HUES6 (cell line): Measurements from ENCODE around the gene KDF1.

ENCODE experiments used
- H3K27ac ChIP-seq: 2 replicates; pipeline ENCODE4 v1.7.0; 2013; ENCODE audit warnings: low read depth, mild to moderate bottlenecking, low read length, inconsistent platforms
- H3K27me3 ChIP-seq: 2 replicates; pipeline ENCODE4 v1.6.1; 2013; ENCODE audit warnings: low read length; ENCODE audit not compliant: control insufficient read depth, insufficient read depth
- H3K36me3 ChIP-seq: 2 replicates; pipeline ENCODE4 v1.6.1; 2013; ENCODE audit warnings: low read length; ENCODE audit not compliant: control insufficient read depth, insufficient read depth
- H3K4me1 ChIP-seq: 2 replicates; pipeline ENCODE4 v1.6.1; 2013; ENCODE audit warnings: low read length; ENCODE audit not compliant: control insufficient read depth, insufficient read depth
- H3K4me3 ChIP-seq: 2 replicates; pipeline ENCODE4 v1.5.1; 2013; ENCODE audit warnings: low read depth, low read length
- H3K9ac ChIP-seq: one replicate; pipeline ENCODE4 v1.6.1; 2013; ENCODE audit warnings: mild to moderate bottlenecking, low read length
- H3K9me3 ChIP-seq: 2 replicates; pipeline ENCODE4 v1.6.1; 2013; ENCODE audit warnings: low read depth, low read length; ENCODE audit not compliant: control insufficient read depth, insufficient read depth

The KDF1 gene

DNA sequence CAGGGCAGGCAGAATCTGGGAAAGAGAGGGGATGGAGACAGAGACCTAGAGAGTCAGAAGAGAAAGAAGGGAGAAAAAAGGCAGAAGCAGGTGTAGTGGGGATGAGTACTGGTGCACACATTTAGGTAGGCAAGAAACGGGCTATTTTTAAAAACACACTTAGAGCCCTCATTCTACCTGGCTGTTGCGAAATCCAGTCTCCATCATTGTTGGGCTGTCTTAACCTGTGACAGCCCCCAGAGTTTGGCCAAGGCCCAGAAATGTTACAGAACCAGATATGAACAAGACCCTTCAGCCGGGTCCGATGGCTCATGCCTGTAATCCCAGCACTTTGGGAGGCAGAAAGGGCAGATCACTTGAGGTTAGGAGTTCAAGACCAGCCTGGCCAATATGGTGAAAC is 12.6 kb upstream of the KDF1 start:
- Histone ChIP-seq H3K4me1 (peaks cover 8% of the 10 kb centered on the region), H3K9ac (no peak overlapping the region), H3K4me3 (no peak overlapping the region), H3K27me3 (no peaks in the 10 kb centered on the region), H3K36me3 (no peaks in the 10 kb centered on the region), H3K9me3 (no peaks in the 10 kb centered on the region), H3K27ac (no peak overlapping the region)

DNA sequence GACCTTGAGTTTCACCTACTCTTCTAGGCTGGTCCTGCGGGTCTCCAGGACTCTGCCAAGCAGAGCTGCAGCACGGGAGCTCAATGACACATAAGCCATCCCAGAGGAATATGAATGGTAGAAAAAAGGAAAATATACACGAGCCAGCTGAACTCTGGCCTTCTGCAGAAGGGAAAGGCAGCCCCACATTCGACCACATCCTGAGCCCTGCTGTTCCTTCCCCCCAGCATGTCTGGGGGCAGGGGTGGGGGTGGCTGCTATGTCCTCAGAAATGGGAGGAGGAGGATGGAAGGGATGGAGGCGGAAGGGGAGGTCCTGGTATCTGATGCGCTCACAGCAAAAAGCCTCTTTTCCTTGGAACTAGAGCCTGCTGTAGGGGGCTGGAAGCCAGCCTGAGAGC is 12.1 kb upstream of the KDF1 start:
- Histone ChIP-seq H3K27me3 (no peaks in the 10 kb centered on the region), H3K4me1 (peaks cover 8% of the 10 kb centered on the region), H3K9me3 (no peaks in the 10 kb centered on the region), H3K36me3 (no peaks in the 10 kb centered on the region), H3K4me3 (no peak overlapping the region), H3K27ac (no peak overlapping the region), H3K9ac (no peak overlapping the region)

GRCh38 chr1:26971590-26971989 is 11.3 kb upstream of the KDF1 start:
- Histone ChIP-seq H3K4me1 (peaks cover 10% of the 10 kb centered on the region), H3K9me3 (no peaks in the 10 kb centered on the region), H3K27ac (no peak overlapping the region), H3K4me3 (no peak overlapping the region), H3K9ac (no peak overlapping the region), H3K36me3 (no peaks in the 10 kb centered on the region), H3K27me3 (no peaks in the 10 kb centered on the region)

- Histone ChIP-seq H3K9ac (no peak overlapping the region), H3K9me3 (no peaks in the 10 kb centered on the region), H3K36me3 (no peaks in the 10 kb centered on the region), H3K27me3 (no peaks in the 10 kb centered on the region), H3K27ac (no peak overlapping the region), H3K4me3 (no peak overlapping the region), H3K4me1 (peaks cover 10% of the 10 kb centered on the region)
These were observed 10.5 kb upstream of the KDF1 start for GRCh38 chr1:26970810-26971209.

DNA sequence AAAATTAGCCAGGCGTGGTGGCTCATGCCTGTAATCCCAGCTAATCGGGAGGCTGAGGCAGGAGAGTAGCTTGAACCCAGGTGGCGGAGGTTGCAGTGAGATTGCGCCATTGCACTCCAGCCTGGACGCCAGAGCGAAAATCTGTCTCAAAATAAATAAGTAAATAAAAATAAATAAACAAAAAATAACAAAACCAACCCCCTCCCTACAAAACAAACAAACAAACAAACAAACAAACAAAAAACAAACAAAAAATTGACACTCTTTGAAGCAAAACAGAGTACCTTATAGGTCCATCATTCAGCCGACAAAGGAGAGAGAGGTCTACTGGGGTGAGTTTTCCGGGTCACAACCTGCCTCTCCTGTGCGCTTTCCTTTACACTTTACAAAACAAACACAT is 5.4 kb upstream of the KDF1 start:
- no peaks in the 10 kb centered on the region for H3K9me3 ChIP-seq
- 0 out of 2 replicates have a peak, but pooled peaks cover 2% of the 10 kb centered on the region for H3K4me1 ChIP-seq
- no peak overlapping the region for H3K9ac ChIP-seq
- no peaks in the 10 kb centered on the region for H3K36me3 ChIP-seq
- H3K27ac ChIP-seq = no peak overlapping the region
- H3K4me3 ChIP-seq = no peak overlapping the region
- H3K27me3 ChIP-seq = peaks cover 18% of the 10 kb centered on the region; the same call in 1 of the 2 replicates

DNA sequence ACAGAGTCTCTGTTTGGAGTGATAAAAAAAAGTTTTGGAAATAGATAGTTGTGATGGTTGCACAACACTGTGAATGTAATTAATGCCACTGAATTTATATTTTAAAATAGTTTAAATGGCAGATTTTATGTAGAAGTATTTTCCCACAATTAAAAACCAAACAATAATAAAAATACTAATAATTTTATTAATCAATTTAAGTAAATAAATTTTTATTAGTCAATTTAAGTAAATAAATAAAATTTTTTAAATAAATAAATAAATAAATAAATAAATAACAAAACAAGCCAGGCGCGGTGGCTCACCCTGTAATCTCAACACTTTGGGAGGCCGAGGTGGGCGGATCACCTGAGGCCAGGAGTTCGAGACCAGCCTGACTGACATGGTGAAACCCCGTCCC is 4.9 kb upstream of the KDF1 start:
- Histone ChIP-seq H3K4me3 (no peak overlapping the region), H3K9ac (no peak overlapping the region), H3K27ac (no peak overlapping the region)

GRCh38 chr1:26961826-26962225 is 1.6 kb upstream of the KDF1 start:
- H3K4me1 ChIP-seq = 0 out of 2 replicates have a peak, but pooled peaks cover 2% of the 10 kb centered on the region
- no peak overlapping the region for H3K4me3 ChIP-seq
- peaks cover 42% of the 10 kb centered on the region; the same call in 1 of the 2 replicates for H3K27me3 ChIP-seq
- H3K9ac ChIP-seq = no peak overlapping the region
- no peak overlapping the region for H3K27ac ChIP-seq
- H3K9me3 ChIP-seq = no peaks in the 10 kb centered on the region
- no peaks in the 10 kb centered on the region for H3K36me3 ChIP-seq

More for the DNA sequence above, 4.9 kb upstream of the KDF1 start:
- H3K27me3 ChIP-seq = peaks cover 22% of the 10 kb centered on the region; the same call in 1 of the 2 replicates
- no peaks in the 10 kb centered on the region for H3K9me3 ChIP-seq
- H3K4me1 ChIP-seq = 0 out of 2 replicates have a peak, but pooled peaks cover 2% of the 10 kb centered on the region
- H3K36me3 ChIP-seq = no peaks in the 10 kb centered on the region

GRCh38 chr1:26960625-26960966 is 328 bp upstream of the KDF1 start:
- H3K9ac ChIP-seq = peak overlapping the region; percentile 64

GRCh38 chr1:26959270-26959669 is 998 bp downstream of the KDF1 start:
- no peak overlapping the region for H3K27ac ChIP-seq
- no peaks in the 10 kb centered on the region for H3K4me1 ChIP-seq
- H3K27me3 ChIP-seq = peaks cover 42% of the 10 kb centered on the region; the same call in 1 of the 2 replicates
- peak overlapping the region; percentile 80 for H3K9ac ChIP-seq
- peak overlapping the region; percentile 92 for H3K4me3 ChIP-seq
- H3K36me3 ChIP-seq = no peaks in the 10 kb centered on the region
- no peaks in the 10 kb centered on the region for H3K9me3 ChIP-seq

More at GRCh38 chr1:26960625-26960966, 328 bp upstream of the KDF1 start:
- H3K27ac ChIP-seq = peak overlapping the region; percentile 68; the same call in 1 of the 2 replicates
- peak overlapping the region; percentile 92 for H3K4me3 ChIP-seq
- H3K36me3 ChIP-seq = no peaks in the 10 kb centered on the region
- H3K4me1 ChIP-seq = no peaks in the 10 kb centered on the region
- no peaks in the 10 kb centered on the region for H3K9me3 ChIP-seq
- peaks cover 42% of the 10 kb centered on the region; the same call in 1 of the 2 replicates for H3K27me3 ChIP-seq

GRCh38 chr1:26957306-26957705 is 3.0 kb downstream of the KDF1 start:
- Histone ChIP-seq H3K27me3 (peaks cover 39% of the 10 kb centered on the region; the same call in 1 of the 2 replicates), H3K9ac (no peak overlapping the region), H3K4me3 (no peak overlapping the region), H3K36me3 (peaks cover 3% of the 10 kb centered on the region; the same call in 1 of the 2 replicates), H3K27ac (no peak overlapping the region), H3K9me3 (no peaks in the 10 kb centered on the region), H3K4me1 (no peaks in the 10 kb centered on the region)

GRCh38 chr1:26956321-26956720 is 3.9 kb downstream of the KDF1 start:
- Histone ChIP-seq H3K36me3 (peaks cover 7% of the 10 kb centered on the region; the same call in 1 of the 2 replicates), H3K4me1 (no peaks in the 10 kb centered on the region), H3K27me3 (peaks cover 30% of the 10 kb centered on the region; the same call in 1 of the 2 replicates), H3K27ac (no peak overlapping the region), H3K9me3 (no peaks in the 10 kb centered on the region), H3K9ac (no peak overlapping the region), H3K4me3 (no peak overlapping the region)
